ENCODE data around the gene DNAH2.

Gene DNAH2

DNA sequence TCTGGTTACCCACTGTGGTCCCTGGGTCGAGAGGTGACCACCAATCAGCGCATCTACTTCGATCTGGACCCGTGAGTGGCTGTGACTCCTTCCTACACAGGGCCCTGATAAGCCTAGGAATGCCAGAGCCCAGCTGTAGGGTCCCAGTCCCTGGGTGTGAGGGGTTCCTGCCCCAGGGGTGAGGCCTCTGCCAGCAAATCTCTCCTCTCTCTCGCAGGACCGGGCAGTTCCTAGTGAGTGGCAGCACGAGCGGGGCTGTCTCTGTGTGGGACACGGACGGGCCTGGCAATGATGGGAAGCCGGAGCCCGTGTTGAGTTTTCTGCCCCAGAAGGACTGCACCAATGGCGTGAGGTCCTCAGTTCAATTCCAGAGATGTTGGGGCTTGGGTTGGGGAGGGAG, 14.8 kb upstream of the DNAH2 start:
- DNase-seq (ENCODE audit: low read depth, low spot score), result no peak

DNA sequence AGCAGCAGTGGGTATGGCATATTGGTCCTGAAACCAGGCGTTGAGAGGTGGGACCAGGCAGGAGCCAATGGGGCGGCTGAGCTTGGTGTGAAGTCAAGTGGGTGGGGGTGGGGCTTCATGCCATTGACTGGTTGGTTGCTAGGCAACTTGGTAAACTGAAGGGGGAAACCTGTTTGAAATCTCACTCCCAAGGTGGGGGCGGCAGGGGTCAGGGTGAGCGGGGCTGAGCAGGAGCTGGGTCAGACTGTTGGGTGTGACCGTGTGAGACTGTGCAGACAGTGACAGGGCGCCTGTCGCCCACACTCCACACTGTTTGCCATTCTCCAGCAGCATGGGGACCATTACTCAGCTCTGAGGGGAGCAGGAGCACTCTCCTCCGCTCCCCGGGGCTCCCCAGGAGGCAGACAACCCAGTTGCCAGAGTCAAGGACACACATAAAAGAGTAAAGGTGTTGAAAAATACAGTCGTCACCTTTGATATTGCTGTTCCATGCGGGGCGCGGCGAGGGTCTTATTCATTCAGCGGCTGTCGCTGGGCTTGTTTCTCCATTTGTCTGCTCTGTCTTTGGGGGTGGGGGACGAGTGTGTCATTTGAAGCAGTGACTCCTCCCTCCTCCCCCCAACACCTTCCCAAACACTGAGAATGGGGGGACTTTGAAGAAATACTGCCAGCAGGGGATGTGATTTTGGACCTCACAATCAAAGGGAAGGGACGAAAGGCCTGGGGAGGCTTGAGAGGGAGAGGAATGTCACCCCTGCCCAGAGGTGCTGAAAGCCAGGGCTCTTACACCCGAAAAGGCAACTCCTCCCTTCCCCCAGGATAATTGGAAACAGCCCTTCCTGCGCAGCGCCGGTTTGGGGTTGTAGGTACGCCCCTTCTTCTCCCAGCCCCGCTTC, 13.7 kb upstream of the DNAH2 start:
- DNase-seq (ENCODE audit: low read depth, low spot score), result no peak

DNA sequence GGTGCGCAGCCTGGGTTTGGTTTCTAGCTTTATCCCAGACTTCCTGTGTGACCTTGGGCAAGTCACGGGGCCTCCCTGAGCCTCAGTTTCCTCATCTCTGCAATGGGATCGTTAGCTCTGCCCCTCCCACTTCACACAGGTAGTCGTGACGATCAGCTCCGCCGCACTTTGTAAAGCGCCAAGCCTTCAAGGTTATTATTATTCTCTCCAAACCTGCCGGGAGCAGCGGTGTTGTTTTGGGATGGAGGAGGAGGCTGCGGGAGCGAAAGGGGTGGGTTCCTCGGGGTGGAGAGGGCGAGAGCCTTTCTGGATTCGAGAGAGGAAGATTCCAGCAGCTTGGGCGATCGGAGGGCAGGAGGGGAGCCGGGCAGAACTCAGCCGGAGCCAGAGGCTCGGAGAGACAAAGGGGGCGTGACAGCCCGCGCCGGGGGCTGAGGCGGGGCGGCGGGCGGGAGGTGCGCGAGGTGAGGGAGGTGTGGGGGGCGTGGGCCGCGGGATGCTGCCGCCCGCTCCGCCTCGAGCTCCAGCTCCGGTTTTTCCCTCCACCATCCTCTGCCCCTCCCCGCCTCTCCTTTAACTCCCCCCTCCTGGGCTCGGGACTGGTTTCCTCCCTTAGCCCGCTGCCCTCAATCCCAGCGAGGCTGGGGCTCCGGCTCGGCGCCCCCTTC, 12.8 kb upstream of the DNAH2 start, which contains the start of gene EFNB3:
Gene EFNB3, plus strand, starts transcription at position 602 of the 668 bp plus-strand sequence. CDS start 397 bp downstream, outside the sequence.
- no peak for DNase-seq (ENCODE audit: low read depth, low spot score)

GRCh38 chr17:7705269-7706255, 12.0 kb upstream of the DNAH2 start:
- DNase-seq (ENCODE audit: low read depth, low spot score), result no peak

DNA sequence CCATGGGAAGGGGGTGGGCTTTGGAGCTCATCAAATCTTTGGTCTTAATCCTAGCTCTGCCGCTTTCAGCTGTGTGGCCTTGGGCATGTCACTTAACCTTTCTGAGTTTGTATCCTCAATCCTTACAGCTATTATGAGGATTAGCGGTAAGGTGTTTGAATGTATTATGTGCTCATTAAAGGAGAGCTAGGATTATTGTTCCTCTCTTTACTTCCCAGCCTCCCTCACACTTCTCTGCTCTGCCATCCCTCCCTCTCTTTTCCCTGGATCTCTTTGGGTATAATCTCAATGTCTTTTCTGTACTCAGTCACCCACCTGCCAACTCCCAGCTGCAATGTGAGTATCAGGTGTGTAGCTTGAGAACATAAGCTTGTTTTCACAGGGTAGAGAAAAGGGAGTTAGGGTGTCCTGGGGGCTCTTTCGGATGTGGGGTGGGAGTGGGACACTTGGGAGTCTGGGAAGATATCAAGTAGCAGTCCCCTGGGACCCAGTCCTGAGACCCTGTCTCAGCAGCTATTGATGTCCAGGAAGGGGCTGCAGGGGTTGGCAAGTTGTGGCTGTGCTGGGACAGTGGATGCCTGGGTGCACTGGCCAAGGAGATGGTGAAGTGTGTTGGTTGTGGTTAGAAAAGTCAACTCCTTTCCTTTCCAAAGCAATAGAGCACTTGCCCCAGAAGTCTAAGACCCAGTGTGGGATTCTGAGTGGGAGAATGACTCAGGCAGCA, 10.8 kb upstream of the DNAH2 start:
- DNase-seq (ENCODE audit: low read depth, low spot score), result no peak

DNA sequence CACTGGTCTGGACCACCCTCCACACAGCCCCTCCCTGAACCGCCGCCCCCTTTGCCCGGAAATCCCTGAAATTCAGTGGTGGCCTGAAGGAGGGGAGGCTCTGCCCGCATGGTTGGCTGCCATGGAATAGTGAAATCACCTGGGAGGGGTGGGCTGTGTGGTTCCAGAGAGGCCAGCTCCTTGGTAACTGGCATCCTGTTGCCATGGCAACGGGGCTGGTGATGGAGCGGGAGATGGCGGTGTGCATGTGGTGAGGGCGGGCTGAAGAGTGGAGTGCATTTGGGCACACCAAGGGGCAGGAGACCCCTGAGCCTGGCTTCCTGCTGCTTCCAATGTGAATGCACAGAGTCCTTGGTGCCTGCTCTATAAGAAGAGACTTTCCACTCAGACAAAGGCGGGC, 10.1 kb upstream of the DNAH2 start:
- DNase-seq (ENCODE audit: low read depth, low spot score), result no peak

- no peak for DNase-seq (ENCODE audit: low read depth, low spot score)
Observed at GRCh38 chr17:7707858-7708750, 9.4 kb upstream of the DNAH2 start.

- DNase-seq (ENCODE audit: low read depth, low spot score), result no peak
Observed at GRCh38 chr17:7709031-7709430, 8.5 kb upstream of the DNAH2 start.

DNA sequence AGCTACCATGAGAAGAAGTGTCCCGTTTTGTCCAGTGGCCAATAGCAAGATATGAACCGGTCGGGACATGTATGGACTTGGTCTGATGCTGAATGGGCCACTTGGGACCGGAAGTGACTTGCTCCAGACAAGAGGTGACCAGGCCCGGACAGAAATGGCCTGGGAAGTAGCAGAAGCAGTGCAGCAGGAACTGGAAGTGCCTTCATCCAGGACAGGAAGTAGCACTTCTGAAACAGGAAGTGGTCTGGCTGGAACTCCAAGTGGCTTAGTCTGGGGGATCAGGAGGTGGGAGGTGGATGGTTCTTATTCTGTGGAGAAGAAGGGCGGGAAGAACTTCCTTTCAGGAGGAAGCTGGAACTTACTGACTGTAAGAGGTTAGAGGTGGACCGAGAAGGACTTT, 7.2 kb upstream of the DNAH2 start:
- DNase-seq (ENCODE audit: low read depth, low spot score), result no peak

DNA sequence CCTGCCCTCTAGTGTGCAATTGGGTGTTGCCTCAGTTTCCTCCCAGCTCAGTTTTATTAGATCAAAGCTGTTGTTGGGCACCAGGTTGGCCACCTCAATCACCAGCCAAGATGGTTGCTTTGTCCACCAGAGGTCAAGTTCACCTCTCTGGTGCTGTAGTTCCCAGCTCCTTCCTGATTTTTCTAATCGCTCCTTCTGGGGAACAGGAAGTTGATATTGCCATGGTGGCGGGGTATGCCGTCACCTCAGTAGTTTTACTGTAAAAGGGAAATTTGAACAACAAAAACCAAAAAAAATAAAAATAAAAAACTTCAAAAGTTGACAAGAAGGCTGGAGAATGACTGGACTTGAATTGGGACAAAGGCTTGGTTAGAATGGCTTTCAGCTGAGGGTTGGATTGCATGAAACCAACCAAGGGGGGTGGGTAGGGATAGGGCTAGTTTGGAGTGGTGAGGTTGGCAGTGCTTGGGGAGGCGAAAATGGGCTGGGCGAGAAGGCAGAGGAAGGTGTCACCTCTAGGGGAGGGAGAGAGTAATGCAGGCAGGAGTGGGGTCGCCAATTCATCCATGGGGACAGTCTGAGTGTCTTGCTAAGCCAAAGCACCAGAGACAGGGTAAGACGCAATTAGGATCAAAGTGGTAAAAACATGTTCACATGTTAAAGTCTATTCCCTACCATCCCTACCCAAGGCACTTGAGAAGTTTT, 6.3 kb upstream of the DNAH2 start:
- no peak for DNase-seq (ENCODE audit: low read depth, low spot score)

GRCh38 chr17:7712111-7712771, 5.3 kb upstream of the DNAH2 start:
- no peak for DNase-seq (ENCODE audit: low read depth, low spot score)

- DNase-seq (ENCODE audit: low read depth, low spot score), result no peak
Observed at GRCh38 chr17:7713782-7714181, 3.8 kb upstream of the DNAH2 start.

DNA sequence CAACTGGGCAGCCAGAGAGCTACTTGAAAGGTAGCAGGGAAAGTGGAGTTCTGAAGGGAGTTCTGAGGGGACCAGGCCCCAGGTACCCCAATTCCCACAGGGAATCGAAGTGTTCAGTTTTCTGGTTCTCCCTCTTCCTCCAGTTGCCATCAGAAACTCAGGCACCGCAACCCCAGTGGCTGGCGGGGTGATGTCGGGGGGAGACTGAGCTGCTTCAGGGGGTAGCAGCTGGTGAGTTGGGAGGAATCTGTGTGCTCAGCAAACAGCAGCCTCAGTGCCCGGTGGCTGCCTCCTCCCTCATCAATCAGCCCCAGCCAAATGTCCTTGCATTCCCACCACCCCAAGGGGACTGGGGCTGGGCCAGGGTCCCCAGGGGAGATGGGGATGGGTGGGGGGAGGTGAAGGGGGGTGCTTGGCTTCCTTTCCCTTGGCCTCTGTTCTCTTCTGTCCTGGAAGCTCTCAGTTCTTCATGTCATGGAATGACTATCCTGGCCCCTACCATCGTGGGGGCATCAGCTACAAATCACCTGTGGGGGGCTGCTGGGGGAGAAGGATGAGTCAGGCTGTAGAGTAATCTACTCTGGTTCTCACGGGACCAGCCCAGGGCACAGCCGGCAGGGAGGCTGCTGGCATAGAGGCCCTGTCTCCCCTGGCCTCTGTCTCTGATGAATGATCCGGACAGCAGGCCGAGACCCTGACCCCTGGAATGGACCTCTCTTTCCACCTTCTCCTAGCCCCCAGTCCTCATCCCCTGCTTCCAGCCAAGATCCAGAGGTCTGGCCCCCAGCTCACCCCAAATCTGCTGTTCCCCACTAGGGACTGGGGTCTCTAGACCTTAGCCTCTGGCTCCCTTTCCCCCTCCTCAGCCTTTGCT, 2.6 kb upstream of the DNAH2 start:
- no peak for DNase-seq (ENCODE audit: low read depth, low spot score)

DNA sequence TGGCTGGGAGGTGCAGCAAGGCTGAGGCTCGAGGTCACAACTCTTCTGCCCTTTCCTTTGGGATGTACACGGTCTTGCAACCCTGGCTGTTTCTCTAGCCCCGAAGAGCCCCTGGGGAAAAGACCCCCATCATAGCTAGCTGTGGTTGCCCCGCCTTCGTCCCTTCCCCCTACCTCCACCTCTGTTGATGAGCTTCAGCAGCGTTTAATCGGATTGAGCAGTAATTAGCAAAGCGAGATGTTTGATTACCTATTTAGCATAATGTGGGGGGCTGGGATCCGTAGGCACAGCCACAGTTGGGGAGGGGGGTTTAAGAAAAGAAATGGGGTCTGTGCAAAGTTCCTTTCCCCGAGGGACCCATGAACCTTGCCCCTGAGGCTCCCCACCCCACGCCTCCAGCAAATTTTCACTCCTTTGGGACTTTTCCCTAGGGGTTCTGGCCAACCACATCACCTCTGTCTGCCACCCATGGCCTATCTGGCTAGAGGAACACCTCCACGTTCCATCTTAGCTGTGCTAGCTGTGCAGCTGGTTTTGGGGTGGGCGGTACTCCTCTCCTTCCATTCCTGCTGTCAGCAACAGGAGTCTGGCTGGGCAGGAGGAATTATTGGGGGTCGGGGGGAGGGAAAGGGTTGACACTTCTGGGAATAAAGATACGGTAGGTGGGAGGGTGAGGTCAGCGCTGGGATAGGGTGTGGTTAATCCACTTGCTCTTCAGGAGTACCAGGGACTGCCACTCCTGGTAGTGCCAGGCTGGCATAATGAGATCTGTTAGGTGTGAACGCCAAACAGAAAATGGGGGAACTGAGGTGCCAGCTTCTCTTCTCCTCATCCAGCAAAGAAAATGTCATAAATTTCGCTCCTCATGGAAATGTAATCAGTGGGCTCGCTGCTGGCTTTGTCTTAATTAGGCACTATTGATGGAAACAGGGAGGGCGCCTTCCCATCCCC, 1.3 kb upstream of the DNAH2 start:
- no peak for DNase-seq (ENCODE audit: low read depth, low spot score)

DNA sequence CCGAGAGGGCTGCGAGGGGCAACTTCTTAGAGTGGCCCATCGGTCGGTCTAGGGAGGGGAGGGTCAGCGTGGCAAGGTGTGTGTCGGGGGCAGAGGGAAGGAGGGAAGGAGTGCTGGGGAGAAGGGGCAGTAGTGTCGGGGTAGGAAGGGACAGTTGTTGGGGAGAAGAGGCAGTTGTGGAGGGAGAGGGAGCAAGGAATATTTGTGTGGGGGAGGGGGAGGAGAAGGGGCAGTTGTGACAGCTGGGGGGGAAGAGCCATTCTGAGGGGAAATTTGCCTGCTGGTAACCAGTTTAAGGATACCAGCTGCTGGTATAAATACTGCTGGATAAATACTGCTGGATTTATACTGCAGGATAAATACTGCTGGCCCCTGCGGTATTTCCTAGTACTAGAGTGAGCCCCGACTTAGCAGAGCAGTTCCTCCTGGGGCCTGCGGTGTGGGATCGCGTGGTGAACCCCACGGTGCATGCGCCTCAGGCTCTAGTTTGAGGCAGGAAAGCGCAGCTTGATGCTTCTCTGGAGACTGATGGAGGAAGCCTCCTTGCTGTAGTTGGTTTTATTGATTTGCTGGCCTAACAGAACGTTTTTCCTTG, 309 bp downstream of the DNAH2 start:
- DNase-seq (ENCODE audit: low read depth, low spot score), result no peak

- DNase-seq (ENCODE audit: low read depth, low spot score), result no peak
Observed at GRCh38 chr17:7719661-7720060, 2.1 kb downstream of the DNAH2 start.
